WTC11 (cell line): ENCODE measurements around the gene SYNE3.

Source experiments
- ATF6 ChIP-seq: sonication (generic); formaldehyde crosslinking; IDR thresholded peaks from 2 replicates; pipeline ENCODE4 v1.8.1; 2023; ENCODE audit warnings: mild to moderate bottlenecking, missing genetic modification reagents
- CREB1 ChIP-seq: sonication (generic); formaldehyde crosslinking; IDR thresholded peaks from 2 replicates; pipeline ENCODE4 v1.8.0; 2023; ENCODE audit warnings: mild to moderate bottlenecking, missing genetic modification reagents
- CTCF ChIP-seq: fragments of 200-600 bp; IDR thresholded peaks from 2 replicates; pipeline ENCODE4 v1.8.0; 2022; ENCODE audit warnings: antibody characterized with exemption
- IRF2 ChIP-seq: sonication (generic); formaldehyde crosslinking; IDR thresholded peaks from 2 replicates; pipeline ENCODE4 v1.8.0; 2022; ENCODE audit warnings: low read depth, missing genetic modification reagents, borderline replicate concordance
- JUN ChIP-seq: sonication (generic); formaldehyde crosslinking; IDR thresholded peaks from 2 replicates; pipeline ENCODE4 v1.8.0; 2023; ENCODE audit warnings: mild to moderate bottlenecking, missing genetic modification reagents
- MYBL2 ChIP-seq: sonication (generic); formaldehyde crosslinking; IDR thresholded peaks from 2 replicates; pipeline ENCODE4 v1.8.1; 2023; ENCODE audit warnings: mild to moderate bottlenecking, moderate library complexity, missing genetic modification reagents
- NFE2L1 ChIP-seq: sonication (generic); formaldehyde crosslinking; IDR thresholded peaks from 2 replicates; pipeline ENCODE4 v1.8.1; 2023; ENCODE audit warnings: missing genetic modification reagents
- SMAD3 ChIP-seq: sonication (generic); formaldehyde crosslinking; IDR thresholded peaks from 2 replicates; pipeline ENCODE4 v1.8.0; 2022; ENCODE audit warnings: missing genetic modification reagents, mild to moderate bottlenecking, borderline replicate concordance
- SP1 ChIP-seq: sonication (generic); formaldehyde crosslinking; conservative IDR thresholded peaks from 2 replicates; pipeline ENCODE4 v1.8.1; 2022; ENCODE audit warnings: missing genetic modification reagents
- TCF7 ChIP-seq: sonication (generic); formaldehyde crosslinking; IDR thresholded peaks from 2 replicates; pipeline ENCODE4 v1.8.0; 2022; ENCODE audit warnings: mild to moderate bottlenecking, low read depth, missing genetic modification reagents, moderate library complexity
- TEAD4 ChIP-seq: sonication (generic); formaldehyde crosslinking; IDR thresholded peaks from 2 replicates; pipeline ENCODE4 v1.8.0; 2022; ENCODE audit warnings: mild to moderate bottlenecking, missing genetic modification reagents
- USF2 ChIP-seq: sonication (generic); formaldehyde crosslinking; IDR thresholded peaks from 2 replicates; pipeline ENCODE4 v1.8.1; 2023; ENCODE audit warnings: mild to moderate bottlenecking, missing genetic modification reagents, moderate library complexity
- ZNF263 ChIP-seq: sonication (generic); formaldehyde crosslinking; IDR thresholded peaks from 2 replicates; pipeline ENCODE4 v1.8.1; 2022; ENCODE audit warnings: low read depth, mild to moderate bottlenecking, moderate library complexity, missing genetic modification reagents

- TF ChIP-seq NFE2L1 (CRISPR knock-in tag) (no peak), TEAD4 (CRISPR knock-in tag) (no peak), SMAD3 (CRISPR knock-in tag) (no peak), JUN (no peak), ATF6 (CRISPR knock-in tag) (no peak), CTCF (no peak), IRF2 (CRISPR knock-in tag) (no peak), USF2 (CRISPR knock-in tag) (no peak), TCF7 (CRISPR knock-in tag) (no peak), MYBL2 (CRISPR knock-in tag) (no peak), CREB1 (CRISPR knock-in tag) (no peak), SP1 (no peak), ZNF263 (CRISPR knock-in tag) (no peak)
Measured at GRCh38 chr14:95541932-95542930, 25.8 kb upstream of the SYNE3 start.
